ENCODE data around the gene PIEZO2.

The PIEZO2 gene

GRCh38 chr18:11027862-11028261 is 121.5 kb downstream of the PIEZO2 start:
- Histone ChIP-seq H3F3A (ENCODE audit: control insufficient read depth, insufficient read depth) (no peaks in the 10 kb centered on the region), H3K36me3 (ENCODE audit: control insufficient read depth, low read length) (no peaks in the 10 kb centered on the region), H3K9me3 (ENCODE audit: control insufficient read depth, insufficient read depth, low read length) (no peaks in the 10 kb centered on the region), H3K9me2 (replicated peaks; ENCODE audit: control insufficient read depth, low read length) (no peaks in the 10 kb centered on the region), H4K20me1 (ENCODE audit: control insufficient read depth, insufficient read depth, low read depth, low read length) (no peaks in the 10 kb centered on the region), H3K4me3 (ENCODE audit: low read length) (no peak overlapping the region), H3K27ac (ENCODE audit: low read depth, low read length) (no peak overlapping the region), H3K4me2 (ENCODE audit: low read length) (no peak overlapping the region), H3K27me3 (ENCODE audit: control insufficient read depth, low read length) (no peaks in the 10 kb centered on the region), H3K4me1 (ENCODE audit: control insufficient read depth, low read length) (no peaks in the 10 kb centered on the region), H3K79me2 (ENCODE audit: control insufficient read depth, low read length) (no peaks in the 10 kb centered on the region)
- TF ChIP-seq CTCF (IDR thresholded peaks at IDR 0.05; ENCODE audit: low read depth, low read length, poor library complexity, severe bottlenecking) (no peak), EZH2phosphoT487 (IDR thresholded peaks at IDR 0.05; ENCODE audit: borderline replicate concordance, low read length) (no peak)

- no peaks in the 10 kb centered on the region for H3K27me3 ChIP-seq (ENCODE audit: control insufficient read depth, low read length)
- no peaks in the 10 kb centered on the region for H3K36me3 ChIP-seq (ENCODE audit: control insufficient read depth, low read length)
- H3K9me2 ChIP-seq (replicated peaks; ENCODE audit: control insufficient read depth, low read length), result no peaks in the 10 kb centered on the region
- no peaks in the 10 kb centered on the region for H4K20me1 ChIP-seq (ENCODE audit: control insufficient read depth, insufficient read depth, low read depth, low read length)
- H3K4me2 ChIP-seq (ENCODE audit: low read length), result no peak overlapping the region
- no peaks in the 10 kb centered on the region for H3K9me3 ChIP-seq (ENCODE audit: control insufficient read depth, insufficient read depth, low read length)
- H3K4me1 ChIP-seq (ENCODE audit: control insufficient read depth, low read length), result no peaks in the 10 kb centered on the region
- no peak overlapping the region for H3K4me3 ChIP-seq (ENCODE audit: low read length)
- no peaks in the 10 kb centered on the region for H3K79me2 ChIP-seq (ENCODE audit: control insufficient read depth, low read length)
- TF ChIP-seq CTCF (IDR thresholded peaks at IDR 0.05; ENCODE audit: low read depth, low read length, poor library complexity, severe bottlenecking) (no peak), EZH2phosphoT487 (IDR thresholded peaks at IDR 0.05; ENCODE audit: borderline replicate concordance, low read length) (no peak)
- H3K27ac ChIP-seq (ENCODE audit: low read depth, low read length), result no peak overlapping the region
- no peaks in the 10 kb centered on the region for H3F3A ChIP-seq (ENCODE audit: control insufficient read depth, insufficient read depth)
These were observed 123.7 kb downstream of the PIEZO2 start for GRCh38 chr18:11025671-11026070.

GRCh38 chr18:11024928-11025669 is 124.3 kb downstream of the PIEZO2 start:
- no peaks in the 10 kb centered on the region for H3K79me2 ChIP-seq (ENCODE audit: control insufficient read depth, low read length)

More at GRCh38 chr18:11024928-11025669, 124.3 kb downstream of the PIEZO2 start:
- Histone ChIP-seq H4K20me1 (ENCODE audit: control insufficient read depth, insufficient read depth, low read depth, low read length) (no peaks in the 10 kb centered on the region), H3K27ac (ENCODE audit: low read depth, low read length) (no peak overlapping the region), H3K9me2 (replicated peaks; ENCODE audit: control insufficient read depth, low read length) (no peaks in the 10 kb centered on the region), H3K4me3 (ENCODE audit: low read length) (no peak overlapping the region), H3K4me2 (ENCODE audit: low read length) (no peak overlapping the region), H3K9me3 (ENCODE audit: control insufficient read depth, insufficient read depth, low read length) (no peaks in the 10 kb centered on the region), H3K4me1 (ENCODE audit: control insufficient read depth, low read length) (no peaks in the 10 kb centered on the region), H3F3A (ENCODE audit: control insufficient read depth, insufficient read depth) (no peaks in the 10 kb centered on the region), H3K36me3 (ENCODE audit: control insufficient read depth, low read length) (no peaks in the 10 kb centered on the region), H3K27me3 (ENCODE audit: control insufficient read depth, low read length) (no peaks in the 10 kb centered on the region)
- TF ChIP-seq CTCF (IDR thresholded peaks at IDR 0.05; ENCODE audit: low read depth, low read length, poor library complexity, severe bottlenecking) (no peak), EZH2phosphoT487 (IDR thresholded peaks at IDR 0.05; ENCODE audit: borderline replicate concordance, low read length) (no peak)

All from DOHH2 (cell line).